Astrocyte (in vitro differentiated cells and primary cell): ENCODE measurements around the gene CHN2. TPM values are rescaled to one million over a fixed set of nuclear protein-coding genes. Genes with fewer than 3 reads are reported as not detected.
A peak's percentile ranks its signal among the peaks of the same experiment; 100 is the strongest.

ENCODE experiments used
- DNase-seq: peaks from one replicate; pipeline ENCODE4 v3.0.0-alpha.2; 2010; ENCODE audit warnings: low read depth
- FAIRE-seq: peaks from 2 replicates; lab custom pipeline; 2011; peaks lifted over from hg19 to GRCh38; lab: Jason Lieb, UNC
- H2AFZ ChIP-seq: 2 replicates; pipeline ENCODE4 v1.6.0; 2012; ENCODE audit warnings: low read depth, low read length, inconsistent platforms
- H3K27ac ChIP-seq: 2 replicates; pipeline ENCODE4 v1.5.1; 2011; ENCODE audit warnings: low read depth, low read length, inconsistent platforms
- H3K27me3 ChIP-seq: 2 replicates; pipeline ENCODE4 v1.6.0; 2011; ENCODE audit warnings: low read length, inconsistent platforms; ENCODE audit not compliant: insufficient read depth
- H3K36me3 ChIP-seq: 2 replicates; pipeline ENCODE4 v1.5.1; 2011; ENCODE audit warnings: low read length, inconsistent platforms; ENCODE audit not compliant: insufficient read depth
- H3K4me1 ChIP-seq: 2 replicates; pipeline ENCODE4 v1.5.1; 2011; ENCODE audit warnings: low read length, inconsistent platforms; ENCODE audit not compliant: insufficient read depth
- H3K4me2 ChIP-seq: 2 replicates; pipeline ENCODE4 v1.6.0; 2012; ENCODE audit warnings: low read length, inconsistent platforms
- H3K4me3 ChIP-seq: 2 replicates; pipeline ENCODE4 v1.5.1; 2011; ENCODE audit warnings: low read depth, mild to moderate bottlenecking, low read length, inconsistent platforms; ENCODE audit not compliant: insufficient read depth
- H3K79me2 ChIP-seq: 2 replicates; pipeline ENCODE4 v1.6.0; 2012; ENCODE audit warnings: mild to moderate bottlenecking, low read length, inconsistent platforms; ENCODE audit not compliant: insufficient read depth
- H3K9ac ChIP-seq: 2 replicates; pipeline ENCODE4 v1.6.0; 2012; ENCODE audit warnings: mild to moderate bottlenecking, low read length, inconsistent platforms
- H3K9me3 ChIP-seq: 2 replicates; pipeline ENCODE4 v1.5.1; 2012; ENCODE audit warnings: low read depth, mild to moderate bottlenecking, low read length, inconsistent platforms; ENCODE audit not compliant: insufficient read depth
- H4K20me1 ChIP-seq: 2 replicates; pipeline ENCODE4 v1.6.0; 2012; ENCODE audit warnings: low read length, inconsistent platforms; ENCODE audit not compliant: insufficient read depth
- H3K27ac Mint-ChIP-seq: one replicate; pipeline ENCODE4 v1.8.0; 2021; ENCODE audit warnings: mild to moderate bottlenecking, mixed read lengths; ENCODE audit not compliant: unreplicated experiment
- H3K27me3 Mint-ChIP-seq: one replicate; pipeline ENCODE4 v1.8.0; 2021; ENCODE audit warnings: low read depth, mixed read lengths; ENCODE audit not compliant: unreplicated experiment
- H3K36me3 Mint-ChIP-seq: one replicate; pipeline ENCODE4 v1.8.0; 2021; ENCODE audit warnings: low read depth, mixed read lengths; ENCODE audit not compliant: unreplicated experiment
- H3K4me1 Mint-ChIP-seq: one replicate; pipeline ENCODE4 v1.8.0; 2021; ENCODE audit warnings: low read depth, mixed read lengths; ENCODE audit not compliant: unreplicated experiment
- H3K4me3 Mint-ChIP-seq: one replicate; pipeline ENCODE4 v1.8.0; 2021; ENCODE audit warnings: mild to moderate bottlenecking, moderate library complexity, mixed read lengths; ENCODE audit not compliant: unreplicated experiment
- H3K9me3 Mint-ChIP-seq: one replicate; pipeline ENCODE4 v1.8.0; 2021; ENCODE audit warnings: mild to moderate bottlenecking, mixed read lengths; ENCODE audit not compliant: unreplicated experiment
- EZH2 ChIP-seq: IDR thresholded peaks from 2 replicates; pipeline ENCODE4 v1.6.1; 2012; ENCODE audit warnings: mild to moderate bottlenecking, low read length, inconsistent platforms; ENCODE audit not compliant: insufficient read depth
- total RNA-seq: library from RNA; stranded (reverse); gene quantifications from 2 replicates; pipeline ENCODE4 v1.2.1, GENCODE V29; 2021
- TF ChIP-seq, protein P1 (sequence below): IDR thresholded peaks from 2 replicates; pipeline ENCODE4 v1.5.1; 2011; ENCODE audit warnings: low read depth, mild to moderate bottlenecking, inconsistent platforms, low read length, moderate library complexity; ENCODE audit not compliant: insufficient read depth

CHN2 gene
- total RNA-seq, 1 donor from 2014 or later: 2.5 TPM

DNA sequence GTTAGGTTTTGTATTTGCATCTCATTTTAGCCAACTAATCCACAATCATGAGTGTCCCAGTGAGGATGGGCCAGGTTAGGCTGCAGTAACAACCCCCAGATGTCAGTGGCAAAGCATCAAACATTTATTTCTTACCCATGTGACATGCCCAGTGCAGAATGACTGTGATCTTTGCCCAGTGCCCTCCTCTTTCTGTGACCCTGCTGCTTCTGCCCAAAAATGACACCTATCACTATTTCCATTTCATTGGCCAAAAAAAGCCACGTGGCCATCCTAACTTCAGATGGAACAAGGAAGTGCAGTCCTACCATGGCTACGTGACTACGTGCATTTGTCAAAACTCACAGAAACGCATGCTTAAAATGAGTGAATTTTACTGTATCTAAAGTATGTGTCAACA, 259.9 kb downstream of the CHN2 start:
- H3K36me3 ChIP-seq: no peaks in the 10 kb centered on the region
- DNase-seq (no peak), FAIRE-seq (no peak)
- H3K4me3 Mint-ChIP-seq: no peak overlapping the region
- no peak overlapping the region for H2AFZ ChIP-seq
- peaks cover 2% of the 10 kb centered on the region for H3K9me3 Mint-ChIP-seq
- no peak overlapping the region for H3K27ac ChIP-seq
- TF ChIP-seq EZH2: no peak
- TF ChIP-seq, protein P1, sequence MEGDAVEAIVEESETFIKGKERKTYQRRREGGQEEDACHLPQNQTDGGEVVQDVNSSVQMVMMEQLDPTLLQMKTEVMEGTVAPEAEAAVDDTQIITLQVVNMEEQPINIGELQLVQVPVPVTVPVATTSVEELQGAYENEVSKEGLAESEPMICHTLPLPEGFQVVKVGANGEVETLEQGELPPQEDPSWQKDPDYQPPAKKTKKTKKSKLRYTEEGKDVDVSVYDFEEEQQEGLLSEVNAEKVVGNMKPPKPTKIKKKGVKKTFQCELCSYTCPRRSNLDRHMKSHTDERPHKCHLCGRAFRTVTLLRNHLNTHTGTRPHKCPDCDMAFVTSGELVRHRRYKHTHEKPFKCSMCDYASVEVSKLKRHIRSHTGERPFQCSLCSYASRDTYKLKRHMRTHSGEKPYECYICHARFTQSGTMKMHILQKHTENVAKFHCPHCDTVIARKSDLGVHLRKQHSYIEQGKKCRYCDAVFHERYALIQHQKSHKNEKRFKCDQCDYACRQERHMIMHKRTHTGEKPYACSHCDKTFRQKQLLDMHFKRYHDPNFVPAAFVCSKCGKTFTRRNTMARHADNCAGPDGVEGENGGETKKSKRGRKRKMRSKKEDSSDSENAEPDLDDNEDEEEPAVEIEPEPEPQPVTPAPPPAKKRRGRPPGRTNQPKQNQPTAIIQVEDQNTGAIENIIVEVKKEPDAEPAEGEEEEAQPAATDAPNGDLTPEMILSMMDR: no peak
- H3K36me3 Mint-ChIP-seq: no peaks in the 10 kb centered on the region
- H3K4me1 Mint-ChIP-seq: peaks cover 22% of the 10 kb centered on the region
- H3K79me2 ChIP-seq: no peaks in the 10 kb centered on the region
- H3K27ac Mint-ChIP-seq: no peak overlapping the region
- H3K27me3 ChIP-seq: no peaks in the 10 kb centered on the region
- no peak overlapping the region for H3K4me2 ChIP-seq
- H3K4me3 ChIP-seq: no peak overlapping the region
- H4K20me1 ChIP-seq: no peaks in the 10 kb centered on the region
- no peaks in the 10 kb centered on the region for H3K9me3 ChIP-seq
- no peaks in the 10 kb centered on the region for H3K27me3 Mint-ChIP-seq
- peaks cover 9% of the 10 kb centered on the region for H3K4me1 ChIP-seq
- H3K9ac ChIP-seq: no peak overlapping the region

DNA sequence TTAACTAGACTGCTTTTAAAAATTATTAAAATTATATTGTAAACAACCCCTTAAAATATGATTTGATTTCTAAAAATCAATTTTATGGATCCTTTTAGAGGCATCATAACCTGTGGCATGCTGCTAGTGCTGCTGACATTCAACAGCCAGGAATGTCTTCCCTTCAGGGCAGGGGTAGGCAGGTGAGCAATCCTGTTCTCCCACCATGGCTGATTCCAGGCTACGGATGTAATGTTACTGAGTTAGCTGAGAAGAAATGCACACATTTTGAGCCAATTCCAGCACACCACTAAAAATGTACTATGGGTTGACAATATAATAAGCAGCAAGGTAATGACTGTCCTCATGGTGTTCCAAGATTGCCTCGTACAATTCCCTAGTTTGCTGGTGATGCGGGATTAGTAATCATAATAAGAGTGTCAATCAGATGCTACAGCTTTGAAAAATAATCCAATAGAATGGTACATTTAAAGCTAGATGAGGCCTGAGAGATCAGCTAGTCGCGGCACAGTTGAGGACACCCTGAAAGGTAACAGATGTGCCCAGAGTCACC, 260.4 kb downstream of the CHN2 start:
- DNase-seq: no peak
- H3K79me2 ChIP-seq: no peaks in the 10 kb centered on the region
- no peak for TF ChIP-seq EZH2
- TF ChIP-seq, protein P1: no peak
- H3K4me1 ChIP-seq: peaks cover 9% of the 10 kb centered on the region
- H3K4me1 Mint-ChIP-seq: peaks cover 20% of the 10 kb centered on the region
- no peaks in the 10 kb centered on the region for H3K36me3 ChIP-seq
- FAIRE-seq: no peak
- H3K9me3 ChIP-seq: no peaks in the 10 kb centered on the region
- no peak overlapping the region for H2AFZ ChIP-seq
- H3K27me3 ChIP-seq: no peaks in the 10 kb centered on the region
- H3K9me3 Mint-ChIP-seq: peaks cover 2% of the 10 kb centered on the region
- no peak overlapping the region for H3K4me3 ChIP-seq
- no peaks in the 10 kb centered on the region for H3K36me3 Mint-ChIP-seq
- H3K27ac ChIP-seq: no peak overlapping the region
- H3K4me2 ChIP-seq: no peak overlapping the region
- no peaks in the 10 kb centered on the region for H4K20me1 ChIP-seq
- H3K27me3 Mint-ChIP-seq: peaks cover 1% of the 10 kb centered on the region
- H3K27ac Mint-ChIP-seq: no peak overlapping the region
- H3K4me3 Mint-ChIP-seq: no peak overlapping the region
- no peak overlapping the region for H3K9ac ChIP-seq

DNA sequence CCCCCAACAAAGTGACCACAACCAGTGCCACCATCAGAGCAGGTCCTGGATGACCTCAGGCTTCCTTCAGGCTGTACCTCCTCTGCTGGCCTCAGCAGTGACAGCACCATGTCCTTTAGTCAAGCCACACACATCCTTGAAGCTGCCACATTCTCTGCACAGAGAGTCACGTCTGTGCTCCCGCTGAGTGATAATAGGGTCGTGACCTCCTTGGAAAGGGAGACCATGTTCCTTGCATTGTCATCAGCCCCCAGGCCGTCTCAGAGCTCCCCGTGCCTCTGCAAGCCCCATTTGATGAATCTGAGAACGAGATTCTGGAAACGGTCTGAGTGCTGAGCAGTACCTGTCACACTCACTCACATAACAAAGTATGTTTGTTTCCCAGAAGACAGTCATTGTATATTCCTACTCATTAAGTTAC, 262.6 kb downstream of the CHN2 start:
- H3K9me3 ChIP-seq: no peaks in the 10 kb centered on the region
- no peaks in the 10 kb centered on the region for H3K79me2 ChIP-seq
- Mint-ChIP-seq H3K4me1 (peaks cover 20% of the 10 kb centered on the region), H3K27ac (no peak overlapping the region), H3K9me3 (peaks cover 2% of the 10 kb centered on the region), H3K4me3 (no peak overlapping the region), H3K27me3 (peaks cover 8% of the 10 kb centered on the region), H3K36me3 (no peaks in the 10 kb centered on the region)
- peaks cover 3% of the 10 kb centered on the region for H3K27me3 ChIP-seq
- H3K36me3 ChIP-seq: no peaks in the 10 kb centered on the region
- TF ChIP-seq, protein P1: no peak
- no peak for TF ChIP-seq EZH2
- no peak overlapping the region for H3K27ac ChIP-seq
- no peaks in the 10 kb centered on the region for H4K20me1 ChIP-seq
- H3K9ac ChIP-seq: no peak overlapping the region
- peaks cover 9% of the 10 kb centered on the region for H3K4me1 ChIP-seq
- FAIRE-seq (no peak), DNase-seq (no peak)
- no peak overlapping the region for H3K4me3 ChIP-seq
- H3K4me2 ChIP-seq: peak overlapping the region; percentile 18
- no peak overlapping the region for H2AFZ ChIP-seq
